Activated CD8-positive, alpha-beta memory T cell treated with anti-CD3 and anti-CD28 coated beads for 48 hours (primary cell): ENCODE results near the gene LSM8.
A peak's percentile ranks its signal among the peaks of the same experiment; 100 is the strongest.
"Not testable (repeated sequence)": the region's sequence is repeated elsewhere in the genome, so short reads cannot be mapped to it uniquely, and the experiment has no call there.

ENCODE experiments used
- DNase-seq, 3 experiments: peaks; one replicate each; pipeline ENCODE4 v3.0.0-alpha.2; 2020; ENCODE audit warnings: low read depth in 2 of 3, low spot score in 2 of 3

The LSM8 gene

GRCh38 chr7:118183786-118184564 lies at the start of gene LSM8:
LSM8 (plus strand) TSS chr7:118184164; CDS start chr7:118184224, 60 bp downstream.
- DNase-seq: peak; percentile 75 to 94 (median 93)

DNA sequence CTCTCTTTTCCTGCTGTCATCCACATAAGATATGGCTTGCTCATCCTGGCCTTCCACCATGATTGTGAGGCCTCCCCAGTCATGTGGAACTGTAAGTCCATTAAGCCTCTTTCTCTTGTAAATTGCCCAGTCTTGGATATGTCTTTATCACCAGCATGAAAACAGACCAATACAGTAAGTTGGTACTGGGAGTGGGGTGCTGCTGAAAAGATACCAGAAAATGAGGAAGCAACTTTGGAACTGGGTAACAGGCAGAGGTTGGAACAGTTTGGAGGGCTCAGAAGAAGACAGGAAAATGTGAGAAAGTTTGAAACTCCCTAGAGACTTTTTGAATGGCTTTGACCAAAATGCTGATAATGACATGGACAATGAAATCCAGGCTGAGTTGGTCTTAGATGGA lies 49.5 kb upstream of the LSM8 start:
- not testable (repeated sequence) for DNase-seq

- no peak for DNase-seq
Measured at GRCh38 chr7:118140468-118140867, 43.5 kb upstream of the LSM8 start.

- no peak for DNase-seq
Measured at GRCh38 chr7:118142012-118142411, 42.0 kb upstream of the LSM8 start.

- DNase-seq: no peak
Measured at GRCh38 chr7:118148930-118149329, 35.0 kb upstream of the LSM8 start.

DNA sequence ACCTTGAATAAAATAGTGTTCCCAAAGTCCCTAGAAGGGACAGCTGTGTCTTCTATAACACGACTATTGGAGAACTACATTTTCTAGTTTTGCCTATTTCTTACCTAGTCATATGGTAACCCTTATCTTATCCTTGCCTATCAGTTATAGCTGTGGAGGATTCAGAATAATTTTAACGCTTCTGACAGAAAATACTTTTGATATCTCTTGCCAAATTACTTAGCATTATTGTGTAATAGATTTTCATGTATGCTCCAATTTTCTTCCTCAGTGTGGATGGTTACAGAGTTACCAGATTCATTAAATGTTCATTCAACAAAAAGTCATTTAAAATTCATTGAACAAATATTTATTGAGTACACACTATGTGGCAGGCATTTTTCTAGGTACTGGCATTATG lies 34.6 kb upstream of the LSM8 start:
- DNase-seq: no peak

DNA sequence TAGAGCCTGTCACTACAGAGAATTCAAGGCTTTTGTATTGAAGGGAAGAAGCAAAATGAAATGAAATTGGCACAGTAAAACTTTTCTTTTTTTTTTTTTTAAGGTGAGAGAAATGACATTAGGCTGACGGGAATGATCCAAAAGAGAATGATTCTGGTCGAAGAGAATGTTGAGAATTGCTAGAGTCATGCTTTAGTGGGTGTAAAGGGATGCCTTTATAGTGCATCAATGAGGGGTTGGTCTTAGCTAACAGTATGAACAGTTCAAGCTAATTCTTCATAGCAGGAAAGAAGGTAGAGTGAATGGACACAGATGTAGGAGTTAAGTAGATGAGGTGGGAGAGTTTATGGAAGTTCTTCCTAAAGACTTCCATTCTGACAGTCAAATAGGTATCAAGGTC lies 32.3 kb upstream of the LSM8 start:
- no peak for DNase-seq

- DNase-seq: no peak
Measured at GRCh38 chr7:118152149-118152548, 31.8 kb upstream of the LSM8 start.

DNA sequence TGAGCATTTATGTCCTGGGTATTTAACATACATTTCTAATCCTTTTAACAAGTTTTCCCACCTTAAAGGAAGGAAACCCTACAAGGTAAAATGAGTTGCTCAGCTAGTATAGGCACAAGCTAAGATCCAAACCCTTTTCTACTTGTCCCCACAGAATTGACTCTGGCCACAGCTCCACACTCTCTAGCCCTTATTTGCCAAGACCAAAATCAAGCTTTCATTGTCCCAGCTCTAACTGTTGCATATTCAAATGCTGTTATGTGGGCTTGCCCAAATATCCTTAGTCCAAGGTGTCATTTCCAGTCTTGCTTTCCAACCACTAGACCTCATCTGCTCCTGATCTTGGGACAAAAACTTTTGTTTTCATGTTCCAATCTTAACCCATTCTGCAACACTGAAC lies 31.3 kb upstream of the LSM8 start:
- DNase-seq: no peak

DNA sequence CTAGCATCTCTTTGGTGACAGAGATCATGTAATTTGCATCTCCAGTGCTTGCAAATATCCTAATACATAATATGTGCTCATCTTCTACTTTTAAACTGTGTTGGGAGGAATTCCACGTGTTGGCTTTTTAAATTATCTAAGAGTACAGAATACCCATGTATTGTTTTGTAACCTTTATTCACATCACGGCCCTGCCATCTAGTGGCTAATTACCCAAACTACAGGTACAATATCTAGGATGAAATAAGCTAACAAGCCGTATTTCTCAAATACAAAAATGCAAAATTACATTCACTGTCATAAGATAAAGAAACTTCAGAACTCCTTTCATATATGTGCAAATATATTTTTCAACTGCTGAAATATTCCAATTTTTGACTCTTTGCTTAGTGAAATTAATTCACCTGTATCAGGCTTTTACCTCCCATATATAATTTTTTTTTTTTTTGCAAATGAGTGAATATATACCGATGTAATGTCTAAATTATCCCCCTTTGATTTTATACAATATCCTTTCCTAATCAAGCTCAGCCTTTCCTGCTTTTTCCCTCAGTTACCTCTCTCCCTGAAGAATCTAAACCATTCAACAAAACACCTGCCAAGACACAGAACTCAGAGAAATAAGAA lies 30.3 kb upstream of the LSM8 start:
- DNase-seq: no peak

- no peak for DNase-seq
Measured at GRCh38 chr7:118158766-118159165, 25.2 kb upstream of the LSM8 start.

- no peak for DNase-seq
Measured at GRCh38 chr7:118169146-118169545, 14.8 kb upstream of the LSM8 start.

DNA sequence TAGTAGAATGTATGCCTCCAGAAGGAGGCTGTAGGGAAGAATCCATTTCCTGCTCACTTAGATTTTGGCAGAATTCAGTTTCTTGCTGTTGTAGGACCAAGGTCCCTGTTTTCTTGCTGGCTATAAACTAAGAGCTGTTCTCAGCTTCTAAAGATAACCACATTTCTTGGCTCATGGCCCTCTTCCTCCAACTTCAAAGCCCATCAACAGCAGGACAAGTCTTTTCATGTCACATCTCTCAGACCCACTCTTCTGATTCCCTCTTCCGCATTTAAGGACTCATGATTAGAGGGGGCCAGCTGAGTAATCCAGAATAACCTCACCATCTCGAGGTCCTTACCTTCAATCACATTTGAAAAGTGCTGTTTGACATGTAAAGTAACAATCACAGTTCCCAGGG lies 8.2 kb upstream of the LSM8 start:
- DNase-seq: no peak

GRCh38 chr7:118179191-118179590 lies 4.8 kb upstream of the LSM8 start:
- DNase-seq: no peak

- no peak for DNase-seq
Measured at GRCh38 chr7:118182593-118183427, 1.2 kb upstream of the LSM8 start.

DNA sequence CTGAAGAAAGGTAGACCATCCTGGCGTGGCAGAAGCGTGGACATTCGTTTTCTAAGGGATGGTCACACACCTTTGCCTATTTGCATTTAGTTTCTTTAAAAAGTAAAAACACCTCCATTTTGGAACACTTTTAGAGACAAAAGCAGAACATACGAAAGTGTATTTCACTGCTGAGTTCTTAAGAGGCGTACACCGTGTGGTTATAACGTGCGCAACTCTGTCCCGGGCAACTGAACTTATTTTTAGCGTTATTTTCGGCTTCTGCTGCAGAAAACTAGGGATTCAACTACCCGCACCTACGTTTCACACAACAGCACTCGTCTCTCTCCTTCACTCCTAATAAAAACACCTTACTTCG lies 557 bp upstream of the LSM8 start:
- DNase-seq: no peak

GRCh38 chr7:118184565-118184940 lies 589 bp downstream of the LSM8 start:
- no peak for DNase-seq

GRCh38 chr7:118185163-118185860 lies 1.3 kb downstream of the LSM8 start:
- no peak for DNase-seq

DNA sequence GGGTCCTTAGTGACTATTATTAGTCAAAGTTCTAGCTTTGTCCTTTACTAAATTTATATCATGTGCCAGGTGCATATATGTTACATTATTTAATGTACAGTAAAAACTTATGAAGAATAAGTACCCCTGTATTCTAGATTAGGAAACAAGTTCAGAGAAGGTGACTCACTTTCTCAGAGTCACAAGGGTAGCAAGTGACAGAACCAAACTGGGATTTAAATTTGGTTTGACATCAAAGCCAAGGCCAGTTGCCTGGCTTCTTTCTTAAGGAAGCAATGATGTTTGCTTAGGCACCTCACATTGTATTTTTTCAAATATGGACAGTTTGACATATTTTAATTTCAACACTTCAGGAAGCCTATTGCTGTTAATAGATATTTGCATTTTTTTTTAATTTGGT lies 2.5 kb downstream of the LSM8 start:
- no peak for DNase-seq

DNA sequence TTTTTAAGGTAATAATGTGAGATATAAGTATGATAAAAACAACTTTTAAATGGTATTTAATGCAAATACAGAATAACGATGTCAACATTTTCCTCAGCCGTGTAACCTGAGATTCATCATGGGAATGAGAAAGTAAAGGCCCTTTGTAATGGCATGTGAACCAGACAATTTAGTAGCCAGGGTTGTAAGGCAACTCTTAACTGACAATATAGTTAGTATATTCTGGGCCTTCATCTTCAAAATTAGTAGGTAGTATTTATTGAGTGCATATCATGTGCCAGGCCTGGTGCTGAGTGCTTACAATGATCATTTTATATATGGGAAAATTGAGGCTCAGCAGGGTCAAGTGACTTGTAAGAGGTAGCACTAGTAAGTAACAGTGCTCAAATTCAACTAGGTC lies 10.6 kb downstream of the LSM8 start:
- DNase-seq: no peak

- DNase-seq: peak in 1 of 3 experiments; percentile 10
Measured at GRCh38 chr7:118195837-118196474, 12.0 kb downstream of the LSM8 start.
